IMR-90 (cell line): ENCODE results near the gene CYYR1. TPM values are rescaled to one million over a fixed set of nuclear protein-coding genes. Genes with fewer than 3 reads are reported as not detected.

ENCODE experiments used
- ATAC-seq: fragments of 200-7000 bp; cut with Tn5 transposase; 2 replicates; pipeline ENCODE4 v1.9.1; 2020; ENCODE audit warnings: low read depth, mild to moderate bottlenecking, moderate library complexity
- BruUV-seq: library from RNA; stranded (reverse); fragments of 400-500 nt; replicated peaks from 2 replicates; lab custom pipeline; 2021; lab: Mats Ljungman, UMichigan
- CTCF ChIA-PET: fragments of 300-600 bp; formaldehyde crosslinking; extraction: SDS; loops from one replicate; lab custom pipeline; 2021; ENCODE audit warnings: antibody characterized with exemption; lab: Yijun Ruan, JAX
- POLR2A ChIA-PET: fragments of 300-600 bp; sonication (Branson Sonifier 250); formaldehyde crosslinking; loops from one replicate; lab custom pipeline; 2022; ENCODE audit warnings: antibody characterized with exemption; ENCODE audit not compliant: unreplicated experiment; lab: Charles Lee
- DNase-seq: peaks from one replicate; pipeline ENCODE4 v3.0.0; 2013
- H2AFZ ChIP-seq: replicated peaks from 2 replicates; pipeline ENCODE3; 2013; ENCODE audit warnings: low read length, mild to moderate bottlenecking; ENCODE audit not compliant: poor library complexity
- H2AK5ac ChIP-seq: 2 replicates; pipeline ENCODE4 v1.6.1; 2013; ENCODE audit warnings: low read depth, low read length, inconsistent platforms
- H2AK9ac ChIP-seq: replicated peaks from 2 replicates; pipeline ENCODE3; 2013; ENCODE audit warnings: mild to moderate bottlenecking, low read depth, low read length, moderate library complexity; ENCODE audit not compliant: poor library complexity
- H2BK120ac ChIP-seq: 2 replicates; pipeline ENCODE4 v1.6.1; 2013; ENCODE audit warnings: low read depth, low read length, inconsistent platforms
- H2BK15ac ChIP-seq: 3 replicates; pipeline ENCODE4 v1.6.1; 2013; ENCODE audit warnings: low read depth, low read length, inconsistent platforms
- H2BK20ac ChIP-seq: 2 replicates; pipeline ENCODE4 v1.6.1; 2013; ENCODE audit warnings: low read depth, mild to moderate bottlenecking, inconsistent platforms, low read length, moderate library complexity
- H2BK5ac ChIP-seq: 2 replicates; pipeline ENCODE4 v1.6.1; 2013; ENCODE audit warnings: mild to moderate bottlenecking, low read depth, low read length, inconsistent platforms; ENCODE audit not compliant: poor library complexity, severe bottlenecking
- H3K14ac ChIP-seq: replicated peaks from 2 replicates; pipeline ENCODE4 v1.6.1; 2013; ENCODE audit warnings: low read depth, low read length, inconsistent platforms
- H3K18ac ChIP-seq: 2 replicates; pipeline ENCODE4 v1.6.1; 2013; ENCODE audit warnings: low read depth, low read length, control low read depth
- H3K23ac ChIP-seq: 2 replicates; pipeline ENCODE4 v1.6.1; 2013; ENCODE audit warnings: low read depth, low read length, inconsistent platforms
- H3K27ac ChIP-seq: 2 replicates; pipeline ENCODE4 v1.5.1; 2013; ENCODE audit warnings: mild to moderate bottlenecking, control low read depth, low read length; ENCODE audit not compliant: insufficient read depth
- H3K27me3 ChIP-seq: 2 replicates; pipeline ENCODE4 v1.6.1; 2013; ENCODE audit warnings: low read length; ENCODE audit not compliant: control insufficient read depth, insufficient read depth
- H3K36me3 ChIP-seq: 2 replicates; pipeline ENCODE4 v1.6.1; 2013; ENCODE audit warnings: low read length, mixed read lengths; ENCODE audit not compliant: control insufficient read depth, insufficient read depth
- H3K4ac ChIP-seq: 2 replicates; pipeline ENCODE4 v1.6.1; 2013; ENCODE audit warnings: low read depth, low read length, inconsistent platforms
- H3K4me1 ChIP-seq: 2 replicates; pipeline ENCODE4 v1.6.1; 2013; ENCODE audit warnings: low read length, mixed read lengths; ENCODE audit not compliant: control insufficient read depth, insufficient read depth
- H3K4me2 ChIP-seq: 2 replicates; pipeline ENCODE4 v1.6.1; 2013; ENCODE audit warnings: low read depth, mild to moderate bottlenecking, control low read depth, low read length, moderate library complexity
- H3K4me3 ChIP-seq: 2 replicates; pipeline ENCODE4 v1.5.1; 2013; ENCODE audit warnings: low read depth, mild to moderate bottlenecking, control low read depth, low read length, moderate library complexity; ENCODE audit not compliant: insufficient read depth
- H3K56ac ChIP-seq: 2 replicates; pipeline ENCODE4 v1.6.1; 2013; ENCODE audit warnings: low read length, inconsistent platforms; ENCODE audit not compliant: insufficient read depth; ENCODE audit errors: extremely low read depth
- H3K79me1 ChIP-seq, 2 experiments: 2 replicates each; pipeline ENCODE4 v1.6.1; 2013; ENCODE audit warnings: low read length in 2 of 2, inconsistent platforms in 1 of 2, low read depth in 1 of 2
- H3K9ac ChIP-seq: 2 replicates; pipeline ENCODE4 v1.6.1; 2013; ENCODE audit warnings: low read depth, low read length, control low read depth
- H3K9me1 ChIP-seq: 2 replicates; pipeline ENCODE4 v1.6.1; 2013; ENCODE audit warnings: low read length, inconsistent platforms; ENCODE audit not compliant: insufficient read depth
- H3K9me3 ChIP-seq: 2 replicates; pipeline ENCODE4 v1.6.1; 2013; ENCODE audit warnings: low read length; ENCODE audit not compliant: control insufficient read depth, insufficient read depth
- H4K20me1 ChIP-seq: 2 replicates; pipeline ENCODE4 v1.6.1; 2013; ENCODE audit warnings: low read length, inconsistent platforms; ENCODE audit not compliant: insufficient read depth
- H4K5ac ChIP-seq: 2 replicates; pipeline ENCODE4 v1.6.1; 2013; ENCODE audit warnings: mild to moderate bottlenecking, low read depth, low read length, control low read depth
- H4K8ac ChIP-seq, 2 experiments: 2 replicates each; pipeline ENCODE4 v1.6.1; 2013; ENCODE audit warnings: low read depth in 2 of 2, low read length in 2 of 2, control low read depth in 1 of 2, inconsistent platforms in 1 of 2
- H4K91ac ChIP-seq: 2 replicates; pipeline ENCODE4 v1.6.1; 2013; ENCODE audit warnings: low read depth, low read length, inconsistent platforms; ENCODE audit not compliant: insufficient read depth
- MAFK ChIP-seq: IDR thresholded peaks from 2 replicates; pipeline ENCODE4 v1.6.1; 2012; ENCODE audit warnings: low read depth, low read length, improper control_type of control experiment
- USF2 ChIP-seq: fragments of 150-350 bp; IDR thresholded peaks from 2 replicates; pipeline ENCODE4 v1.6.1; 2017; ENCODE audit warnings: mild to moderate bottlenecking, antibody characterized with exemption, low read length, low read depth
- WGBS, 2 experiments: methylation state at CpG; one replicate each; pipeline versions ENCODE4 v1.1.5 to v1.1.7; 2013; ENCODE audit warnings: missing lambda C conversion rate in 2 of 2; ENCODE audit not compliant: insufficient read length in 1 of 2; ENCODE audit errors: extremely low coverage in 2 of 2; 5-methylcytosine and 5-hydroxymethylcytosine counted together
- dilution Hi-C: fragments of 300-500 bp; cut with HindIII; formaldehyde crosslinking; loops from one replicate; pipeline ENCODE4 v1.14.3; 2018; ENCODE audit warnings: low sequenced_read_pairs; ENCODE audit not compliant: unreplicated experiment
- in situ Hi-C: fragments of 300-500 bp; cut with MboI; formaldehyde crosslinking; loops from 3 replicates; pipeline ENCODE4 v1.14.3; 2019; ENCODE audit warnings: low sequenced_read_pairs, inconsistent platforms, mixed read lengths
- intact Hi-C: fragments of 100-400 bp; cut with micrococcal nuclease; formaldehyde crosslinking; loops from 2 replicates; pipeline ENCODE4 v1.10.0; 2022
- polyA plus RNA-seq, 3 experiments: library from polyadenylated mRNA; depleted of rRNA; stranded (reverse); fragments of >200 nt; gene quantifications; 2 replicates each; pipeline ENCODE4 v1.2.3, GENCODE V29; 2012; ENCODE audit warnings: low replicate concordance in 1 of 3
- total RNA-seq: library from RNA; depleted of rRNA; stranded (reverse); fragments of >200 nt; gene quantifications from 2 replicates; pipeline ENCODE4 v1.2.3, GENCODE V29; 2012

CYYR1 gene
- total and polyA plus RNA-seq, 2 of the 4 experiments (the other 2 are of a cell fraction): not detected

GRCh38 chr21:26433386-26433785 is 139.7 kb downstream of the CYYR1 start:
- H3K27ac ChIP-seq: no peak overlapping the region
- H2AK9ac ChIP-seq: no peak overlapping the region
- ATAC-seq (no peak), DNase-seq (no peak)
- H2BK120ac ChIP-seq: no peak overlapping the region
- no peak overlapping the region for H3K14ac ChIP-seq
- H3K4ac ChIP-seq: no peak overlapping the region
- H3K36me3 ChIP-seq: no peaks in the 10 kb centered on the region
- H3K18ac ChIP-seq: no peak overlapping the region
- no peak overlapping the region for H3K56ac ChIP-seq
- dilution Hi-C loops: no loop called here
- H3K79me1 ChIP-seq: no peaks in the 10 kb centered on the region
- no TSS peak for BruUV-seq
- no peaks in the 10 kb centered on the region for H3K27me3 ChIP-seq
- H3K4me3 ChIP-seq: no peak overlapping the region
- H2BK20ac ChIP-seq: no peak overlapping the region
- no peak overlapping the region for H4K8ac ChIP-seq
- H4K20me1 ChIP-seq: no peaks in the 10 kb centered on the region
- TF ChIP-seq USF2 (no peak), MAFK (no peak)
- no peak overlapping the region for H4K5ac ChIP-seq
- H2BK15ac ChIP-seq: no peak overlapping the region
- ChIA-PET CTCF (interaction anchor here (0.7 kb wide), 1 partner anchor 792 kb away, joined by 6 read pairs; no protein-coding TSS in a partner anchor), POLR2A (no interaction called here)
- no peaks in the 10 kb centered on the region for H3K9me1 ChIP-seq
- H2AK5ac ChIP-seq: no peak overlapping the region
- H4K91ac ChIP-seq: no peak overlapping the region
- no peak overlapping the region for H2AFZ ChIP-seq
- no peak overlapping the region for H3K4me2 ChIP-seq
- no peak overlapping the region for H3K9ac ChIP-seq
- no peaks in the 10 kb centered on the region for H3K4me1 ChIP-seq
- intact Hi-C loops: no loop called here
- in situ Hi-C loops: no loop called here
- no peak overlapping the region for H2BK5ac ChIP-seq
- WGBS, 2 experiments: no CpG with 5 or more reads among the region's 1 CpG
- no peak overlapping the region for H3K23ac ChIP-seq
- no peaks in the 10 kb centered on the region for H3K9me3 ChIP-seq
